CD4-positive, alpha-beta T cell treated with Interleukin-21 for 1 hour (primary cell): ENCODE results near the gene AMZ1.

Experiments used
- DNase-seq: peaks from one replicate; pipeline ENCODE4 v3.0.0-alpha.2; 2020

The AMZ1 gene

GRCh38 chr7:2651847-2652735 is 35.9 kb upstream of the AMZ1 start:
- no peak for DNase-seq

- no peak for DNase-seq
These were observed 35.3 kb upstream of the AMZ1 start for GRCh38 chr7:2652736-2653060.

GRCh38 chr7:2654059-2654458 is 33.9 kb upstream of the AMZ1 start:
- DNase-seq = no peak

GRCh38 chr7:2655870-2656614 is 32.0 kb upstream of the AMZ1 start:
- DNase-seq = no peak

GRCh38 chr7:2657208-2657607 is 30.8 kb upstream of the AMZ1 start:
- no peak for DNase-seq

- DNase-seq = no peak
These were observed 29.9 kb upstream of the AMZ1 start for GRCh38 chr7:2657920-2658671.

GRCh38 chr7:2658941-2659340 is 29.1 kb upstream of the AMZ1 start:
- no peak for DNase-seq

- DNase-seq = no peak
These were observed 28.2 kb upstream of the AMZ1 start for GRCh38 chr7:2659556-2660358.

GRCh38 chr7:2660359-2661095 is 27.5 kb upstream of the AMZ1 start:
- no peak for DNase-seq

- no peak for DNase-seq
These were observed 26.9 kb upstream of the AMZ1 start for GRCh38 chr7:2661096-2661449.

GRCh38 chr7:2661602-2662272 is 26.3 kb upstream of the AMZ1 start:
- no peak for DNase-seq

- DNase-seq = no peak
These were observed 25.5 kb upstream of the AMZ1 start for GRCh38 chr7:2662273-2663120.

- no peak for DNase-seq
These were observed 24.7 kb upstream of the AMZ1 start for GRCh38 chr7:2663121-2663886.

- DNase-seq = no peak
These were observed 24.0 kb upstream of the AMZ1 start for GRCh38 chr7:2663960-2664359.

- DNase-seq = no peak
These were observed 22.6 kb upstream of the AMZ1 start for GRCh38 chr7:2665359-2665791.

GRCh38 chr7:2666155-2666554 is 21.8 kb upstream of the AMZ1 start:
- no peak for DNase-seq

GRCh38 chr7:2666588-2667250 is 21.3 kb upstream of the AMZ1 start:
- no peak for DNase-seq

GRCh38 chr7:2667843-2668242 is 20.2 kb upstream of the AMZ1 start:
- no peak for DNase-seq

GRCh38 chr7:2668401-2668800 is 19.6 kb upstream of the AMZ1 start:
- DNase-seq = no peak
